A549 (cell line): ENCODE results near the gene RSAD1. TPM values are rescaled to one million over a fixed set of nuclear protein-coding genes. Genes with fewer than 3 reads are reported as not detected.

Source experiments
- ATAC-seq, 2 experiments: fragments of 200-7000 bp in 1 of 2; fragments of >200 bp in 1 of 2; cut with Nextera tagmentation in 1 of 2; cut with Tn5 transposase in 1 of 2; 3 replicates each; pipeline versions ENCODE4 v1.8.0 to v1.9.1; 2018 to 2020; ENCODE audit warnings: mild to moderate bottlenecking in 1 of 2, moderate library complexity in 1 of 2
- CTCF ChIA-PET: fragments of 300-600 bp; sonication (Branson Sonifier 250); formaldehyde crosslinking; extraction: SDS; loops from one replicate; lab custom pipeline; 2021; ENCODE audit warnings: antibody characterized with exemption, inconsistent platforms; lab: Yijun Ruan, JAX
- POLR2A ChIA-PET: fragments of 350-600 bp; formaldehyde crosslinking; extraction: SDS; loops from one replicate; lab custom pipeline; 2021; ENCODE audit warnings: antibody characterized with exemption, inconsistent platforms; lab: Yijun Ruan, JAX
- DNase-seq, 2 experiments: peaks; one replicate each; pipeline versions ENCODE4 v3.0.0 to v3.0.0-alpha.2; 2011 to 2016; ENCODE audit warnings: low read depth in 1 of 2, low spot score in 1 of 2
- FAIRE-seq: peaks from 2 replicates; lab custom pipeline; 2011; peaks lifted over from hg19 to GRCh38; lab: Jason Lieb, UNC
- H3K27ac ChIP-seq, 2 experiments: fragments of >200 bp; sonication (Bioruptor Twin); formaldehyde crosslinking; 3 replicates each; pipeline ENCODE4 v1.5.1; 2016 to 2017
- H3K4me1 ChIP-seq: fragments of >200 bp; sonication (Bioruptor Twin); formaldehyde crosslinking; 3 replicates; pipeline ENCODE4 v1.6.1; 2016
- H3K4me2 ChIP-seq: fragments of >200 bp; sonication (Bioruptor Twin); formaldehyde crosslinking; 3 replicates; pipeline ENCODE4 v1.6.1; 2016
- H3K4me3 ChIP-seq: fragments of >200 bp; sonication (Bioruptor Twin); formaldehyde crosslinking; 3 replicates; pipeline ENCODE4 v1.5.1; 2016
- H3K9me3 ChIP-seq: fragments of >200 bp; sonication (Bioruptor Twin); formaldehyde crosslinking; 3 replicates; pipeline ENCODE4 v1.6.1; 2016
- ATOH8 ChIP-seq: fragments of 250-450 bp; sonication (Bioruptor Pico); IDR thresholded peaks from 2 replicates; pipeline ENCODE4 v1.5.0; 2020; ENCODE audit warnings: low read depth, mild to moderate bottlenecking, moderate library complexity
- BHLHE40 ChIP-seq: IDR thresholded peaks from 2 replicates; pipeline ENCODE4 v1.6.1; 2012; ENCODE audit warnings: low read depth, low read length, inconsistent platforms
- CBX2 ChIP-seq: fragments of 200-600 bp; sonication (generic); IDR thresholded peaks from 2 replicates; pipeline ENCODE4 v1.6.1; 2016; ENCODE audit warnings: low read depth, mild to moderate bottlenecking, borderline replicate concordance
- CEBPB ChIP-seq, 2 experiments: fragments of >200 bp in 1 of 2; sonication (Bioruptor Twin) in 1 of 2; formaldehyde crosslinking in 1 of 2; IDR thresholded peaks; 2 replicates each; pipeline ENCODE4 v1.6.1; 2012 to 2016
- CHD4 ChIP-seq: fragments of 200-600 bp; sonication (generic); IDR thresholded peaks from 2 replicates; pipeline ENCODE4 v1.6.1; 2016; ENCODE audit warnings: antibody characterized with exemption, mild to moderate bottlenecking, borderline replicate concordance
- CTCF ChIP-seq: fragments of >200 bp; sonication (Bioruptor Twin); formaldehyde crosslinking; IDR thresholded peaks from 3 replicates; pipeline ENCODE4 v1.5.1; 2016
- EHF ChIP-seq: fragments of 250-450 bp; sonication (Bioruptor Pico); IDR thresholded peaks from 2 replicates; pipeline ENCODE4 v1.5.0; 2020; ENCODE audit warnings: mild to moderate bottlenecking
- EP300 ChIP-seq, 2 experiments: fragments of >200 bp; sonication (Bioruptor Twin); formaldehyde crosslinking; IDR thresholded peaks; 2 replicates in 1 of 2; 3 replicates in 1 of 2; pipeline ENCODE4 v1.6.1; 2016 to 2017
- ESRRA ChIP-seq: fragments of 150-350 bp; IDR thresholded peaks from 2 replicates; pipeline ENCODE4 v1.6.1; 2014; ENCODE audit warnings: mild to moderate bottlenecking, low read length, borderline replicate concordance
- FOSB ChIP-seq: fragments of 250-450 bp; sonication (Bioruptor Pico); IDR thresholded peaks from 2 replicates; pipeline ENCODE4 v1.5.0; 2020; ENCODE audit warnings: mild to moderate bottlenecking, moderate library complexity
- HDAC2 ChIP-seq: fragments of 200-600 bp; sonication (generic); IDR thresholded peaks from 2 replicates; pipeline ENCODE4 v1.6.1; 2016
- HMGXB4 ChIP-seq: fragments of 250-450 bp; sonication (Bioruptor Pico); IDR thresholded peaks from 2 replicates; pipeline ENCODE4 v1.5.0; 2021; ENCODE audit warnings: mild to moderate bottlenecking, moderate library complexity, borderline replicate concordance
- HOXB13 ChIP-seq: fragments of 250-450 bp; sonication (Bioruptor Pico); IDR thresholded peaks from 2 replicates; pipeline ENCODE4 v1.5.0; 2020; ENCODE audit warnings: low read depth, mild to moderate bottlenecking, moderate library complexity
- JUN ChIP-seq, 2 experiments: fragments of >200 bp; sonication (Bioruptor Twin); formaldehyde crosslinking; IDR thresholded peaks; 2 replicates in 1 of 2; 3 replicates in 1 of 2; pipeline ENCODE4 v1.6.1; 2016 to 2017
- MAX ChIP-seq: IDR thresholded peaks from 2 replicates; pipeline ENCODE4 v1.6.1; 2012
- NFE2L2 ChIP-seq: fragments of 150-350 bp; conservative IDR thresholded peaks from 2 replicates; pipeline ENCODE4 v1.6.1; 2014; ENCODE audit warnings: low read length
- NR3C1 ChIP-seq: fragments of >200 bp; sonication (Bioruptor Twin); formaldehyde crosslinking; IDR thresholded peaks from 3 replicates; pipeline ENCODE4 v1.6.1; 2017
- POLR2A ChIP-seq: IDR thresholded peaks from 2 replicates; pipeline ENCODE4 v1.6.1; 2012; ENCODE audit warnings: mild to moderate bottlenecking, low read length
- POLR2AphosphoS2 ChIP-seq: conservative IDR thresholded peaks from 2 replicates; pipeline ENCODE4 v1.6.1; 2012; ENCODE audit warnings: low read length, improper control_type of control experiment, inconsistent platforms
- RAD21 ChIP-seq, 2 experiments: fragments of >200 bp in 1 of 2; sonication (Bioruptor Twin) in 1 of 2; formaldehyde crosslinking in 1 of 2; IDR thresholded peaks in 1 of 2; conservative IDR thresholded peaks in 1 of 2; 2 replicates in 1 of 2; 3 replicates in 1 of 2; pipeline ENCODE4 v1.6.1; 2012 to 2018; ENCODE audit warnings: inconsistent platforms in 1 of 2
- SMC3 ChIP-seq: fragments of >200 bp; sonication (Bioruptor Twin); formaldehyde crosslinking; IDR thresholded peaks from 3 replicates; pipeline ENCODE4 v1.6.1; 2018; ENCODE audit warnings: inconsistent platforms
- TP53 ChIP-seq: fragments of 250-450 bp; sonication (Bioruptor Pico); IDR thresholded peaks from 2 replicates; pipeline ENCODE4 v1.5.0; 2021; ENCODE audit warnings: mild to moderate bottlenecking, moderate library complexity
- USF2 ChIP-seq: fragments of 450-650 bp; IDR thresholded peaks from 2 replicates; pipeline ENCODE4 v1.6.1; 2014; ENCODE audit warnings: antibody characterized with exemption
- ZC3H11A ChIP-seq: fragments of 450-650 bp; IDR thresholded peaks from 2 replicates; pipeline ENCODE4 v1.6.1; 2014; ENCODE audit warnings: antibody characterized with exemption, mild to moderate bottlenecking
- ZFP36 ChIP-seq: fragments of 450-650 bp; IDR thresholded peaks from 2 replicates; pipeline ENCODE4 v1.6.1; 2014; ENCODE audit warnings: borderline replicate concordance; ENCODE audit not compliant: partially characterized antibody
- WGBS: methylation state at CpG from one replicate; pipeline ENCODE4 v1.1.6; 2017; ENCODE audit errors: missing lambda C conversion rate; 5-methylcytosine and 5-hydroxymethylcytosine counted together
- polyA plus RNA-seq, 4 experiments: library from polyadenylated mRNA; depleted of rRNA in 3 of 4; stranded (reverse); fragments of >200 nt; fragmentation: RNase III in 1 of 4; extraction: RNeasy Plus Mini Kit Qiagen cat#74134 plus additional on column Dnase treatment in 1 of 4; gene quantifications; 2 replicates in 3 of 4; 3 replicates in 1 of 4; pipeline ENCODE4 v1.2.3, GENCODE V29; 2011 to 2017

The RSAD1 gene
- polyA plus RNA-seq, 2 of the 4 experiments (the other 2 are of a cell fraction): 38.2 to 42.0 TPM

- ChIA-PET POLR2A (interaction anchor here (1.1 kb wide), 1 partner anchor 365 kb away, joined by 4 read pairs; the partner anchor contains the start of gene TOB1), CTCF (interaction anchor here (0.6 to 10.1 kb wide), 24 partner anchors 8 to 351 kb away, joined by 3 to 119 read pairs (median 6); partner anchors contain the start of gene RSAD1)
- DNase-seq (peak in 1 of 2 experiments; percentile 54), FAIRE-seq (no peak), ATAC-seq (peak in 1 of 2 experiments; percentile 9; a peak in 1 of 6 replicates)
- Histone ChIP-seq H3K27ac (no peak overlapping the region), H3K4me3 (no peak overlapping the region), H3K9me3 (no peaks in the 10 kb centered on the region), H3K4me1 (peaks cover 5% of the 10 kb centered on the region; the same call in 1 of the 3 replicates), H3K4me2 (no peak overlapping the region)
- no peak for TF ChIP-seq HMGXB4 (CRISPR knock-in tag)
- TF ChIP-seq ESRRA: peak; percentile 88; the same call in 1 of the 2 replicates
- peak; percentile 64 for TF ChIP-seq CTCF
- peak; percentile 22; the same call in 1 of the 3 replicates for TF ChIP-seq SMC3
- no peak for TF ChIP-seq BHLHE40
- peak; percentile 32 to 35; a peak in 2 of 5 replicates for TF ChIP-seq RAD21 (conservative IDR thresholded peaks at IDR 0.05 in 1 of 2, IDR thresholded peaks at IDR 0.05 in 1 of 2)
- TF ChIP-seq HOXB13 (CRISPR knock-in tag): no peak
- WGBS: 30% methylated on average over 5 of the region's 5 CpGs
These were observed 22.4 kb downstream of the RSAD1 start for GRCh38 chr17:50501054-50501453.

- WGBS: 84% methylated on average over 9 of the region's 9 CpGs
- CTCF ChIA-PET: interaction anchor here (0.6 to 10.1 kb wide), 21 partner anchors 9 to 350 kb away, joined by 3 to 119 read pairs (median 8); partner anchors contain the start of gene RSAD1
- no peaks in the 10 kb centered on the region for H3K9me3 ChIP-seq
- POLR2A ChIA-PET: no interaction called here
- H3K4me1 ChIP-seq: peaks cover 5% of the 10 kb centered on the region; the same call in 1 of the 3 replicates
- H3K4me2 ChIP-seq: no peak overlapping the region
- H3K27ac ChIP-seq: no peak overlapping the region
- TF ChIP-seq TP53 (CRISPR knock-in tag): no peak
- TF ChIP-seq FOSB: no peak
- H3K4me3 ChIP-seq: no peak overlapping the region
- ATAC-seq (peak in 1 of 2 experiments; percentile 35; a peak in 3 of 6 replicates), DNase-seq (no peak), FAIRE-seq (no peak)
These were observed 23.8 kb downstream of the RSAD1 start for GRCh38 chr17:50502301-50502990.

GRCh38 chr17:50505591-50506130 is 27.0 kb downstream of the RSAD1 start:
- POLR2A ChIA-PET: interaction anchor here (0.6 to 0.7 kb wide), 2 partner anchors 27 to 680 kb away, joined by 3 read pairs; no protein-coding TSS in a partner anchor
- Histone ChIP-seq H3K4me2 (no peak overlapping the region), H3K9me3 (no peaks in the 10 kb centered on the region)
- TF ChIP-seq POLR2A (no peak), CHD4 (no peak), POLR2AphosphoS2 (no peak), ATOH8 (CRISPR knock-in tag) (no peak), ZC3H11A (no peak), NR3C1 (no peak), EHF (CRISPR knock-in tag) (no peak), CEBPB (IDR thresholded peaks at IDR 0.05) (no peak), MAX (no peak), NFE2L2 (no peak), HDAC2 (no peak), JUN (IDR thresholded peaks at IDR 0.05) (no peak), EP300 (IDR thresholded peaks at IDR 0.05) (no peak), USF2 (no peak), ZFP36 (no peak), CBX2 (no peak)
- TF ChIP-seq, all 56 proteins: peak for 0
- DNase-seq (no peak), FAIRE-seq (no peak), ATAC-seq (no peak)
- Histone ChIP-seq H3K4me1 (peaks cover 12% of the 10 kb centered on the region; the same call in 2 of the 3 replicates), H3K4me3 (no peak overlapping the region), H3K27ac (no peak overlapping the region)
- WGBS: 64% methylated on average over 7 of the region's 7 CpGs
- CTCF ChIA-PET: interaction anchor here (0.6 to 10.1 kb wide), 12 partner anchors 11 to 450 kb away, joined by 3 to 119 read pairs (median 5); partner anchors contain the start of gene RSAD1
